Fibroblast of the aortic adventitia (primary cell): ENCODE measurements around the gene TFF1. TPM values are rescaled to one million over a fixed set of nuclear protein-coding genes. Genes with fewer than 3 reads are reported as not detected.

Experiments used
- DNase-seq: peaks from one replicate; pipeline ENCODE4 v3.0.0-alpha.2; 2010; ENCODE audit warnings: low read depth
- H3K4me3 ChIP-seq: 2 replicates; pipeline ENCODE4 v1.5.1; 2011; ENCODE audit warnings: low read depth, mild to moderate bottlenecking, control low read depth, low read length, moderate library complexity
- total RNA-seq: library from RNA; depleted of rRNA; stranded (reverse); fragments of >200 nt; gene quantifications from 2 replicates; pipeline ENCODE4 v1.2.3, GENCODE V29; 2012; ENCODE audit warnings: low replicate concordance
- TF ChIP-seq, protein P1 (sequence below): IDR thresholded peaks from 2 replicates; pipeline ENCODE4 v1.5.1; 2011; ENCODE audit warnings: mild to moderate bottlenecking, low read length, control low read depth, inconsistent platforms; ENCODE audit not compliant: insufficient read depth

TFF1 gene
- total RNA-seq, 1 donor = not detected

DNA sequence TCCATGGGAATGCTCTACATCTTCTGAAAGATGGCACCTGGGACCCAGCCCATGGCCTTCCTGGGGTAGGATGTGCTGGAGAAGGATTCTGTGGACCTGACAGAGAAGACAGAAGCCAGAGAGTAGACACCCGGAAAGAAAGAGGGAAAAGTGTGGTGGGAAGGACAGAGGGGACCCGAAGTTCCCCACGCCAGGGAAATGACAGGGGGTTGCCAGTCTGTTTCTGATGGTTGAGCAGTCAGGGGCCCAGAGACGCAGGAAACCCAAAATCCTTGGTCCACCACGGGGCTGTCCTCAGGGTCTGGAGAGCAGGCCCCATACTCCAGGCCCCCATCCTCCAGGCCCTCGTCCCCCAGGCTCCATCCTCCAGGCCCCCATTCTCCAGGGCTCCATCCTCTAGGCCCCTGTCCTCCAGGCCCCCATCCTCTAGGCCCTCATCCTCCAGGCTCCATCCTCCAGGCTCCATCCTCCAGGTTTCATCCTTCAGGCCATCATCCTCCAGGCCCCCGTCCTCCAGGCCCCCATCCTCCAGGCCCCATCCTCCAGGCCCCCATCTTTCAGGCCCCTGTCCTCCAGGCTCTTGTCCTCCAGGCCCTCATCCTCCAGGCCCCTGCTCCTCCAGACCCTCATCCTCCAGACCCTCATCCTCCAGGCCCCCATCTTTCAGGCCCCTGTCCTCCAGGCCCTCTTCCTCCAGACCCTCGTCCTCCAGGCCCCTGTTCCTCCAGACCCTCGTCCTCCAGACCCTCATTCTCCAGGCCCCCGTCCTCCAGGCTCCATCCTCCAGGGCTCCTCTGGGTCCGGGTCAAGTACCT, 14.5 kb downstream of the TFF1 start:
- TF ChIP-seq, protein P1, sequence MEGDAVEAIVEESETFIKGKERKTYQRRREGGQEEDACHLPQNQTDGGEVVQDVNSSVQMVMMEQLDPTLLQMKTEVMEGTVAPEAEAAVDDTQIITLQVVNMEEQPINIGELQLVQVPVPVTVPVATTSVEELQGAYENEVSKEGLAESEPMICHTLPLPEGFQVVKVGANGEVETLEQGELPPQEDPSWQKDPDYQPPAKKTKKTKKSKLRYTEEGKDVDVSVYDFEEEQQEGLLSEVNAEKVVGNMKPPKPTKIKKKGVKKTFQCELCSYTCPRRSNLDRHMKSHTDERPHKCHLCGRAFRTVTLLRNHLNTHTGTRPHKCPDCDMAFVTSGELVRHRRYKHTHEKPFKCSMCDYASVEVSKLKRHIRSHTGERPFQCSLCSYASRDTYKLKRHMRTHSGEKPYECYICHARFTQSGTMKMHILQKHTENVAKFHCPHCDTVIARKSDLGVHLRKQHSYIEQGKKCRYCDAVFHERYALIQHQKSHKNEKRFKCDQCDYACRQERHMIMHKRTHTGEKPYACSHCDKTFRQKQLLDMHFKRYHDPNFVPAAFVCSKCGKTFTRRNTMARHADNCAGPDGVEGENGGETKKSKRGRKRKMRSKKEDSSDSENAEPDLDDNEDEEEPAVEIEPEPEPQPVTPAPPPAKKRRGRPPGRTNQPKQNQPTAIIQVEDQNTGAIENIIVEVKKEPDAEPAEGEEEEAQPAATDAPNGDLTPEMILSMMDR = no peak
- H3K4me3 ChIP-seq = no peak overlapping the region
- no peak for DNase-seq

DNA sequence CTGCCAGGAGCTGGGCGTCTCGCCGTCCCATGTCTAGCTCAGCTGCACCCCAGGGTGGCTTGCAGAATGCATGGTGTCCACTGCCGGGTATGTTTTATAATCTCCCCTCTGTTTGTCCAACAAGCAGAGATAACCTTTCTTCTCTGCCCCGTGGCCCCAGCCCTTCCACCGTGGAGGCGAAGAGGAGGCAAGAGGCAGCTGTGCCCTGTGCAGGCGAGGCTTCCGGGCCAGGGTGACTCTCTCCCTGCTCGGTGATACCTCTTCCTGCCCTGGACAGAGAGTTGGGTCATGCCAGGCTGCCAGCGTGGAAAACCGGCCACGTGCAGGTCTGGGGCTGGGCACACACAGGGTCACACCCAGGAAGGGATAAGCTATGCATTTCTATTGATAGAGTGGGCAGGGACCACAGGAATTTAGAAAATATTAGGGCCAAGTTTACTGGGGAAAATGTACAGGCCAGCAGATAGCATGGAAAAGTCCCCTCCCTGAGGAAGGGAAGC, 15.4 kb downstream of the TFF1 start, which contains the start of gene TFF2:
TFF2 (minus strand) TSS at position 68 of the 500 bp plus-strand sequence; CDS start at position 31, 37 bp downstream.
- TF ChIP-seq, protein P1 = no peak

DNA sequence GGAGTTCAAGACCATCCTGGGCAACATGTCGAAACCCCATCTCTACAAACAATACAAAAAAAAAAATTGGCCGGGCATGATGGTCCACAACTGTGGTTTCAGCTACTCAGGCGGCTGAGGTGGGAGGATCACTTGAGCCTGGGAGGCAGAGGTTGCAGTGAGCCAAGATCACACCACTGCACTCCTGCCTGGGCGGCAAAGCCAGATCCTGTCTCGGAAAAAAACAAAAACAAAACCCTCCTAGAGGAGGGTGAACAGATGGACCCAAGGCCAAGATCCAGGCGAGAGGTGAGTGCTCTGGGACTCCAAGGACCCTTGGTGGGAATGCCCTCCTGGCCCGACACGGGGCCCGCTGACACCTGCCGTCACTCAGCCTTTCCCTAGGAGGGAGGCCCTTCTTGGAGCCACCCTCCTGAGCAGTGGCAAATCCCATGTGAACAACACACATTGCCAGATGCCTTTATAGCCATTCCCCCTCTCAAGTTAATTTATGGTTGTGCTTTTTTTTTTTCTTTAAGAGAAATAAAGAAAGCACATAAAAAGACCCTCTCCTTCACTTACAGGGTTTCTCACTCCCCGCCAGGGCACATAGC, 15.9 kb downstream of the TFF1 start:
- H3K4me3 ChIP-seq = no peak overlapping the region
- TF ChIP-seq, protein P1 = no peak
- no peak for DNase-seq

More for the DNA sequence above, 15.4 kb downstream of the TFF1 start, which contains the start of gene TFF2:
- no peak within 1 kb of the TSS for H3K4me3 ChIP-seq
- no peak for DNase-seq

DNA sequence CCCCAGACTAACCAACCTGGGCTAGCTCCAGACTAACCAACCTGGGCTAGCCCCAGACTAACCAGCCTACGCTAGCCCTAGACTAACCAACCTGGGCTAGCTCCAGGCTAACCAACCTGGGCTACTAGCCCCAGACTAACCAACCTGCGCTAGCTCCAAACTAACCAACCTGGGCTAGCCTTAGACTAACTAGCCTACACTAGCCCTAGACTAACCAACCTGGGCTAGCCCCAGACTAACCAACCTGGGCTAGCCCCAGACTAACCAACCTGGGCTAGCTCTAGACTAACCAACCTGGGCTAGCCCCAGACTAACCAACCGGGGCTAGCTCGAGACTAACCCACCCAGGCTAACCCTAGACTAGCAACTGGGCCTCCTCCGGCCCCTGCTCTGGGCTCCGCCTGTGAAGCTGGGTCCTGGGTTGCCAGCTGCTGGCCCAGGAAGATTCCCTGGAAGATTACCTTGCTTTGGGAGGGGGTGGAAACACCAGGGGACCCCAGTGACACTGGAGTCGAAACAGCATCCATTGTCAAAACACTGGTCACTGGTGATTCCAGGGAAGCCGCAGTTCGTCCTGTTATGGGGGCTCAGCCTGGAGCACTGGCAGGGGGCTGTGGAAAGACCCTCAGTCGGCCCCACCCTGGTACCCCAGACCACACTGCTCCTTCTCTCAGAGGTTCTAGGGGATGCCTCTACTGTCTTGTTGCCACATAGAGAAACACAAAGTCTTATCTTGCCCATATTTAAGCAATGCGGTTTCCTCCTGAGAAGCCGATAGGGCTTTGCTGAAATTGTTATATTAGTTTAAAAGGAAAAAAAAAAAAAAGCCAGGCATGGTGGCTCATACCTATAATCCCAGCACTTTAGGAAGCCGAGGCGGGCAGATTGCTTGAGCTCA, 16.7 kb downstream of the TFF1 start:
- TF ChIP-seq, protein P1 = no peak
- no peak overlapping the region for H3K4me3 ChIP-seq
- no peak for DNase-seq

DNA sequence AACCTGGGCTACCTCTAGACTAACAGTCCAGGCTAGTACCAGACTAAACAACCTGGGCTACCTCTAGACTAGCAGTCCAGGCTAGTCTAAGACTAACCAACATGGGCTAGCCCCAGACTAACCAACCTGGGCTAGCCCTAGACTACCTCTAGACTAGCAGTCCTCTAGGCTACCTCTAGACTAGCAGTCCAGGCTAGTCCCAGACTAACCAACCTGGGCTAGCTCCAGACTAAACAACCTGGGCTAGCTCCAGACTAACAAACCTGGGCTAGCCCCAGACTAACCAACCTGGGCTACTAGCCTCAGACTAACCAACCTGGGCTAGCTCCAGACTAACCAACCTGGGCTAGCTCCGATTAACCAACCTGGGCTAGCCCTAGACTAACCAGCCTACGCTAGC, 17.6 kb downstream of the TFF1 start:
- TF ChIP-seq, protein P1 = no peak

DNA sequence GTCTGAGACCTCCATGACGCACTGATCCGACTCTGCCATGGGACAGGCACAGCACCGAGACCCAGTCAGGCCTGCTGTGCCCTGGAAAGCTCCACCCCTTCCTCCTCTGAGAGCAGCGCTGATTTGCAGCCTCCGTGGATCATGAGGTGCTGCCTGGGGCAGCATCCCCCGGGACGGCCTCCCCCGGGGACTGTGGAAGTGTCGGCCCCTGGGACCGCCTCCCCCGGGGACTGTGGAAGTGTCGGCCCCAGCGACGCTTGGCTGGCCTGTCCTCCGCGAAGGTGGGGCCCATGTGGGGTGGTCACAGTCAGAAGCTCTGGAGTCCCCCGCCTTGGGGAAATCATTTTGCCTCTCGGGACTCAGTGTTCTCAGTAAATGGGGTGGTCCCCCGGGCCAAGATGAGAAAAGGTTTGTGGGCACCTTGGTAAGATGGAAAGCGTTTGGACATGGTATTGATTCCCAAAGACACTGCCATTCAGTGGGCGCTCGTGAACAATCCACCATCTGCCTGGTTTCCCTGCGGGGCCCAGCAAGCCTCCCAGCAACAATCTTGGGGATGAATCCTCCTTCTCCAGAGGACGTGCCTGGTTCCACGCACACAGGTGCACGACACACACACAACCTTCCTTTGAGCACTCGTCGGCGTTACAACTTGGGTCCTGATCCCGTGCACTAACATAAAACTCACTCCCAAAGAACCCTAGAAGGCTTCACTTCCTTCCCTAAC, 18.6 kb downstream of the TFF1 start:
- H3K4me3 ChIP-seq = no peak overlapping the region
- TF ChIP-seq, protein P1 = no peak
- no peak for DNase-seq

More for the DNA sequence above, 17.6 kb downstream of the TFF1 start:
- H3K4me3 ChIP-seq = no peak overlapping the region
- DNase-seq = no peak
